Activated CD4-positive, alpha-beta T cell treated with anti-CD3 and anti-CD28 coated beads, Interleukin-2, amount 50 U/mL, for 24 hours (primary cell): ENCODE data around the gene PPM1K.

Experiments
- DNase-seq, 2 donors: peaks; one replicate each; pipeline ENCODE4 v3.0.0-alpha.2; 2020; ENCODE audit warnings: low read depth in 1 of 2, low spot score in 1 of 2

The PPM1K gene

DNA sequence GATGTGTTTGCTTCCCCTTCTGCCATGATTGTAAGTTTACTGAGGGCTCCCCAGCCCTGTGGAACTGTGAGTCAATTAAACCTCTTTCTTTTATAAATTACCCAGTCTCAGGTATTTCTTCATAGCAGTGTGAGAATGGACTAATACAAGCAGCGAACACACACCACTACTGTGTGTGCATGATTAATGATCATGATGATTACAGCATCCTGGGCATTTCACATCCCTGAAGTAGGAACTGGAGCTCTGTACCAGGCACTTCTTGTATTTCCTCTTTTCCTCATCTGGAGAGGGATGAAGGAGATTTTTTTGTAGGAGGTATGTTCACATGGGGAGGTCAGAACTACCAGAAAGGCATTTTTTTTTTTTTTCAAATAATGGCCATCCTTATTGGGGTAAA, 60.8 kb downstream of the PPM1K start:
- DNase-seq, result no peak

DNA sequence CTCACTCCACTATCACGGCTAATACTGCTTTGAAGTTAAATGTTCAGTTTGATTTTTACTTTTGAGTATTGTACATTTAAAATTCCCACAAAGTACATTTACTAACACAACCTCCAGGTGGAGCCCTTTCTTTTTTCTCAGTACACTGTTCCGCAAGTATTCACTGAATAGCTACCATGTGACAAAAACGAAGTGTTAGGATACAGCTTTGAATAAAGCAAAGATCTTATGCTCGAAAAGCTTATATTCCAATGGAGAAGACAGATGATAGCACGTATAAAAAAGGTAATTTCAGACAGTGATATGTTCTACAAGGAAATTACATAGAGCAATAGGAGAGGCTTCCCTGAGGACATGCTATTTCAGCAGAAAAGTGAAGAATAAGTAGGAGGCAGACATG, 65.3 kb downstream of the PPM1K start:
- peak in 1 of 2 donors; percentile 23 for DNase-seq

DNA sequence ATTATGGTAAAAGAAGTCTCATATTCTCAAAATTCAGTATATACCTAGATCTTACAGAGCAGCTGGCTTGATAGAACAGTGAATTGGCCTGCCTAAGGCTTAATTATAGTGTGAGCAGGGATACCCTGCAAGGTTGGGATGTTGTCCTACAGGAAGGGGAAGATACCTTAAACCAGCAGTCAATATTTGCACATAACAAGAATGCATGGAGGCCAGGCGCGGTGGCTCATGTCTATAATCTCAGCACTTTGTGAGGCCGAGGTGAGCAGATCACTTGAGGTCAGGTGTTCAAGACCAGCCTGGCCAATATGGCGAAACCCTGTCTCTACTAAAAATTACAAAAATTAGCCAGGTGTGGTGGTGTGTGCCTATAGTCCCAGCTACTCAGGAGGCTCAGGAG, 67.2 kb downstream of the PPM1K start:
- no peak for DNase-seq

DNA sequence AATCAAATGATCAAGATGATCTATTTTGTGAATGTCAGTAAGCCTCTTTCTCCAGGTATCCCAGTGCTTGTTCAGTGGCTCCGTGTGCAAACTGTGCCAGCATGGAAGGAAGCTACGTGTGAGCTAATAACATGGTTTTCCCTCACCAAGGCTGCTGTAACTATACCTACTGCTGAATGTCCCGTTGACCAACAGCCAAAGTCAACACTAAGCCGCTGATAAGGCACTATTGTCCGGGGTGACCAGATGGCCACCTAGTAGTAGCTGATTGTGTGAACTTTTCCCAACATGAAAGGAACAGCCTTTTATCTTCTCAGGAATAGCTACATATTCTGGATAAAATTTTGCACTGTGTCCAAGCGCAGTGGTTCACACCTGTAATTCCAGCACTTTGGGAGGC, 68.0 kb downstream of the PPM1K start:
- DNase-seq, result no peak

DNA sequence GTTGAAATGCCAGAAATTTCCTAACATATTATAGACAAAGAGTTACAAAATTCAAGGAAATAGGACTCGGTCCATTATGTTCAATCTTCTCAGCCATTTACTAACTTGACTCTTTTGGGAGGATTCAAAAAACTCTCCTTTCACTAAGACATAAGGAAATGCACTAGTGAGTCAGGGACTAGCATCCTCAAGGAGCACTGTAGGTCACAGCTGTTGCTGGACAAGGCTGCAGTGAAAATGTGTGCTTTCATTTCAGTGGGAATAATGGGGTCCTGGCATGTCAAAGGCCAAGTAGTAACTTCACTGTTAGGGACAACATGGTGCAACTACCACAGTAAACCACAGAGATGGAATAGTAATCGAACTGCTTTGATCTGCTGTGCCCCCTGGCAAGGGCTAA, 69.0 kb downstream of the PPM1K start:
- DNase-seq, result no peak

DNA sequence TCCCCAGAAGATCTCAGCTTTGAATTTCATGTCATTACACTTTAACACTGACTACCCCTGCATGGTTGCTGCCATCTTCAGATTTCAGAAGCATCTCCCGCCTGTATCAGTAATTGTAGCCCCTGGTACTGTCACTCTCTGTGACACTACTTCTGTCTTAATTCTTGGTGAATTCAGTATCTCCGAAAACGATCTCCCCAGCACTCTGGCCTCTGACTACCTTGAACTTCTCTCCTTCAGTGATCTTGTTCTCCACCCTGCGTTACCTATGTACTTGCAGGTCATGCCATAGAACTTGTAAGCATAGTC, 72.2 kb downstream of the PPM1K start:
- DNase-seq, result no peak

DNA sequence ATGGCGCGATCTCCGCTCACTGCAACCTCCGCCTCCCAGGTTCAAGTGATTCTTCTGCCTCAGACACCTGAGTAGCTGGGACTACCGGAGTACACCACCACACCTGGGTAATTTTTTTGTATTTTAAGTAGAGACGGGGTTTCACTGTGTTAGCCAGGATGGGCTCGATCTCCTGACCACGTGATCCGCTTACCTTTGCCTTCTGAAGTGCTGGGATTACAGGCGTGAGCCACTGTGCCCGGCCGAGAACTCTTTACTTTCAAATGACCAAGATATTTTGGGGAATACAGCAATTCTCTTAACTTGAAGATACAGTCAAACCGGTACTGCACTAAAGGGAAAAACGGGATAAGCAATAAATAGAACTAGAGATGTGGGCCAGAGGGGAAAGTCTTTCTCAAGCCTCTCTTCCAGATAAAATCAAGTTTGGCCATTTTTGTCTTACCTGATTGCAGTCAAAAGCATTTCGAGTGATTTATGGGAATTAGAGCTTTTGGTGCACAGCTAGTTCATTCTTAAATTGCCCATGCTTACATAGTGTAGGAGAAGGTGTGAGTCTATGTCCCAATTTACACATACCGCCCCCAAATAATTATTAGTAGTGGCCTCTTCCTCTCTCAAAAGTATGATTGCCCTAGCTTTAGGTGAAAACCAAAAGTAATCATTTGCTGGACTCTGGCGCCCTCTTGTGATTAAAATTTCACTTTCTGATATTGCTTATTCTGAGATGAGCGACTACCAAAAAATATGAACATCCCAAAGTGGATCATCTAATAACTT, 72.7 kb downstream of the PPM1K start:
- peak in 1 of 2 donors; percentile 56 for DNase-seq

DNA sequence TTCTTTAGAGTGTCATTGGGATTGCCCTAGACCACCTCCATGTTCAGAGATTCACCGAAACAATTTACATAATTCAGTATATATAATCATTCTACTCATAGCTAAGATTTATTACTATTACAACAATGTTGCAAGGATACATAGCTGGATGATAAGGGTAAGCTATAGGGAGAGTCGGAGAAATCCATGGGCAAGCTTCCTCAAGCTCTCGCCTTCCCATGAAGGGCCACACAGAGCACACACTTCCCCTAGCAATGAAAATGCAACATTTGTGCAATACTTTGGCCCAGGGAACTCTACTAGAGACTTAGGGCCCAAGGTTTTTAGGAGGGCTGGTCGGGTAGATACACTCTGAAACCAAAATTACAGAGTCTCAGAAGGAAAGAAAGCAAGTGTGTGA, 76.2 kb downstream of the PPM1K start:
- DNase-seq, result no peak
